HG02884 (cell line): ENCODE results near the gene ZSCAN22.
"Not testable (repeated sequence)": the region's sequence is repeated elsewhere in the genome, so short reads cannot be mapped to it uniquely, and the experiment has no call there.

Experiments
- ATAC-seq: cut with Tn5 transposase; IDR thresholded peaks from one replicate; pipeline ENCODE4 v1.9.1; 2021; ENCODE audit warnings: mild to moderate bottlenecking, moderate library complexity; ENCODE audit not compliant: unreplicated experiment

Gene ZSCAN22

GRCh38 chr19:58368561-58369360, 42.0 kb downstream of the ZSCAN22 start:
- ATAC-seq = no peak

GRCh38 chr19:58372311-58373133, 45.7 kb downstream of the ZSCAN22 start:
- ATAC-seq = no peak

- ATAC-seq = no peak
These were observed 47.4 kb downstream of the ZSCAN22 start for GRCh38 chr19:58374200-58374599.

- not testable (repeated sequence) for ATAC-seq
These were observed 49.9 kb downstream of the ZSCAN22 start for GRCh38 chr19:58376724-58377123.

- ATAC-seq = no peak
These were observed 52.5 kb downstream of the ZSCAN22 start for GRCh38 chr19:58379246-58379645.

GRCh38 chr19:58380037-58380661, 53.4 kb downstream of the ZSCAN22 start:
- ATAC-seq = no peak

- ATAC-seq = peak; percentile 75
These were observed 54.1 kb downstream of the ZSCAN22 start, which contains the start of gene ZNF837 for GRCh38 chr19:58380662-58381459. Gene ZNF837, minus strand, starts transcription at chr19:58381030. Its CDS starts 11,698 bp downstream, at chr19:58369332.

- no peak for ATAC-seq
These were observed 54.8 kb downstream of the ZSCAN22 start for GRCh38 chr19:58381460-58382212.

- no peak for ATAC-seq
These were observed 56.3 kb downstream of the ZSCAN22 start for GRCh38 chr19:58382997-58383603.

GRCh38 chr19:58385313-58385890, 58.6 kb downstream of the ZSCAN22 start:
- ATAC-seq = no peak

GRCh38 chr19:58385891-58386575, 59.2 kb downstream of the ZSCAN22 start:
- no peak for ATAC-seq

- ATAC-seq = peak; percentile 76
These were observed 60.0 kb downstream of the ZSCAN22 start, which contains the start of gene RPS5 for GRCh38 chr19:58386576-58387337. Gene RPS5, plus strand, starts transcription at chr19:58387269. Its CDS starts 869 bp downstream, at chr19:58388138.

GRCh38 chr19:58387338-58388174, 60.8 kb downstream of the ZSCAN22 start:
- ATAC-seq = no peak

- ATAC-seq = no peak
These were observed 61.4 kb downstream of the ZSCAN22 start for GRCh38 chr19:58388175-58388526.
